Sciatic nerve (tissue), 2 donors: ENCODE measurements around the gene M6PR. TPM values are rescaled to one million over a fixed set of nuclear protein-coding genes. Genes with fewer than 3 reads are reported as not detected.
"Not testable (repeated sequence)": the region's sequence is repeated elsewhere in the genome, so short reads cannot be mapped to it uniquely, and the experiment has no call there.

Experiments
- ATAC-seq: fragments of 200-7000 bp; cut with Tn5 transposase; one replicate; pipeline ENCODE4 v1.9.1; 2020; ENCODE audit warnings: mild to moderate bottlenecking, moderate library complexity
- DNase-seq: peaks from one replicate; pipeline ENCODE4 v3.0.0-alpha.2; 2020; ENCODE audit warnings: low spot score
- intact Hi-C: fragments of 100-400 bp; cut with DNase I; formaldehyde crosslinking; loops from one replicate; pipeline ENCODE4 v1.14.2; 2022
- total RNA-seq: library from RNA; stranded (reverse); fragmentation: NEBNext Ultra II Directional; extraction: Animal tissue kit (Norgen Biotek cat#: 25700); gene quantifications from one replicate; pipeline ENCODE4 v1.2.1, GENCODE V29; 2021
- donor health status: DM: no; HTN: no; CAD: no.
- donor health status: DM: no; HTN: no; CAD: no.

Gene M6PR
- total RNA-seq, 1 donor from 2014 or later = 101 TPM

DNA sequence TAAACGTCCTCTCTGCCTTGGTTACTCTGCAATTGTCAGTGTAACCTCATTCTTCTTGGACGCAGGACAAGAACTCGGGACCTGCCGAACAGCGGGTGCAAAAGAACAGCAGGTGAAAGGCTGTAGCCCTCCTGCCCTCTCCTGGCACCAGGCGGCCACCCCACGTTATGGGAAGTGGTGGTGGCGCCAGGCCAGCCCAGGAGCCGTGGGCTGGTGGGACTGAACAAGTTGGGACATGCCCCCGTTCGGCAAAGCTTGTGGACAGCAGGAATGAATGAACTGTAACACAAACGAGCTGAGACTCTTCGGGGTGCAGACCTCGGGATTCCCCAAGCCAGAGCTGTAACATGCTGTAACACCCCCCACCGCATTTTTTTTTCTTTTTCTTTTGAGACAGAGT, 6.6 kb upstream of the M6PR start:
- DNase-seq = no peak
- ATAC-seq = no peak
- intact Hi-C loops = loop anchor here (10.0 kb wide), 1 partner anchor 69 kb away; no protein-coding TSS in a partner anchor

- DNase-seq (no peak), ATAC-seq (no peak)
- intact Hi-C loops = loop anchor here (10.0 kb wide), 1 partner anchor 71 kb away; no protein-coding TSS in a partner anchor
These were observed 4.4 kb upstream of the M6PR start for GRCh38 chr12:8953773-8954402.

DNA sequence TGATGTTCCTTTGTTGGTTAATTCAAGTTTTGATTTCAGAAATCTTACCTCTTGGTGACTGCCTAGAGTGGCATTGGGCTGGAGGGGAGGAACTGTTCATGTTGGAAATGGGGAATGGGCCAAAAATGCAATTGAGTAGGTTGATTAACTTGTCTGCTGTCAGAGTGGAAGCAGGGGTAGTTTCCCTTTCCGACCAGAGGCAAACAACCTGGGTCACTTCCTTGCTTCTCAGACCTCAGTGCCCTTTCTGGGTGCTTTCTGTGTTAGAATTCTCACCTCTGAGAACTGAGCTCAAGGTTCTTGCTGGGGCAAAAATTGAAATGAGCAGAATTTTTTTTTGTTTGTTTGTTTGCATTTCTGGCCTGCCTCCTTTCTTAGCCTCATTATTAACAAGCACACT, 2.3 kb upstream of the M6PR start:
- ATAC-seq = no peak
- intact Hi-C loops = loop anchor here (10.0 kb wide), 1 partner anchor 73 kb away; no protein-coding TSS in a partner anchor
- no peak for DNase-seq

- no peak for ATAC-seq
- intact Hi-C loops = loop anchor here (10.0 kb wide), 1 partner anchor 74 kb away; no protein-coding TSS in a partner anchor
These were observed 1.4 kb upstream of the M6PR start for GRCh38 chr12:8950702-8951478.

GRCh38 chr12:8950221-8950527, 729 bp upstream of the M6PR start:
- intact Hi-C loops = loop anchor here (10.0 kb wide), 1 partner anchor 75 kb away; no protein-coding TSS in a partner anchor
- DNase-seq = no peak
- ATAC-seq = no peak

More at GRCh38 chr12:8950702-8951478, 1.4 kb upstream of the M6PR start:
- DNase-seq = no peak

- no peak for DNase-seq
- intact Hi-C loops = no loop called here
- no peak for ATAC-seq
These were observed 624 bp downstream of the M6PR start for GRCh38 chr12:8948701-8949341.

DNA sequence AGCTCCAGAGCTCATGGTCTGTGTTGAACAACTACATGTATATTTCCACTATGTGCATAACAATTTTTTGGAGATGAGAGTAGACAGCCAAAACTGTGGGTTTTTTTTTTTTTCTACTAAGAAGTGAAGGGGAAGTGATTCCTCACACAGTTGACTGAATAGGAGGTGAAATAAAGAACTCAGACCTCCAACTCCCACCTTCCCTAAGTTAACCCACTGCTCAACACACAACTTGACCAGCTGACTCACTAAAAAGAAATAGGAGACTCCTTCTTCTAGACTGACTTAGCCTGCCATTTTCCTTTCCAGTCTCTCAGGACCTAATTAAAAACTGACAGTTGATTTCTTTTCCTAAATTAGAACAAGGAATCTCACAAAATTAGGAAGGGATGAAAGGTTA, 1.7 kb downstream of the M6PR start:
- intact Hi-C loops = no loop called here
- no peak for DNase-seq
- ATAC-seq = no peak

DNA sequence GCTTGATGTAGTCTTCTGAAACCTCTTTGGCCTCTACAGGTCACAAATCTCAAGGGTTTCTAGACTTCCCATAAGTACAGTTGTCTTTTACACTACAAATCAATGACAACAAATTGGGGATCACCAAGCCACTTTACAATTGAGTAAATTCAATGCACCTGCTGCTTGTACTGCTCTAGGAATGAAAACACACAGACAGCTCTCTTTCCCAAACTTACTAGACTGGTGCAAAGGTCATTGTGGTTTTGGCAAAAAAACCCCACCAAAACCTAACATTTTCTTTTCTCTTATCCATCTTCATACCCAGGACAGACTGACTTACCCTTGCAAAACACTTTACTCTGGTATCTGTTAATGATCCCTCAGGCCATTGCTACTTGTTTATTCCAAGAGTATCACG, 2.7 kb downstream of the M6PR start:
- ATAC-seq (no peak), DNase-seq (no peak)
- intact Hi-C loops = no loop called here

- DNase-seq (no peak), ATAC-seq (no peak)
- intact Hi-C loops = no loop called here
These were observed 5.8 kb downstream of the M6PR start for GRCh38 chr12:8943565-8944186.

GRCh38 chr12:8941691-8942478, 7.6 kb downstream of the M6PR start:
- intact Hi-C loops = no loop called here
- no peak for DNase-seq
- no peak for ATAC-seq

GRCh38 chr12:8937842-8938442, 11.5 kb downstream of the M6PR start:
- ATAC-seq, DNase-seq: not testable (repeated sequence)
- intact Hi-C loops = loop anchor here (5.0 kb wide), 1 partner anchor 1711 kb away; no protein-coding TSS in a partner anchor

GRCh38 chr12:8936735-8937134, 12.7 kb downstream of the M6PR start:
- intact Hi-C loops = loop anchor here (5.0 kb wide), 1 partner anchor 1709 kb away; no protein-coding TSS in a partner anchor
- ATAC-seq (no peak), DNase-seq (no peak)

DNA sequence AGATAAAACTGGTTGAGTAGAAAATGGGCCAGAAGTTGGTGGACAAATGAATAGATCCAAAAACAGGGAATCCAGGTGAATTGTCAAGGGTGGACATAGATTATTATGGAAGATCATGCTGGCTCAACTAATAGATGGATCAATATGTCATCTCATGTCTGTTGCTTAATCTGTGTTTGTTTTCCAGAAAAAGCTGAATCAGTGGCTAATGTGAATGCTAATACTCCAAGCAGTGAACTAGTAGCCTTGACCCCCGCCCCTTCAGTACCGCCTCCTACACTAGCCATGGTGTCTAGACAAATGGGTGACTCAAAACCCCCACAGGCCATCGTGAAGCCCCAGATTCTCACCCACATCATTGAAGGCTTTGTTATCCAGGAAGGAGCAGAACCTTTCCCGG, 15.4 kb downstream of the M6PR start:
- intact Hi-C loops, DNase-seq, ATAC-seq: not testable (repeated sequence)

DNA sequence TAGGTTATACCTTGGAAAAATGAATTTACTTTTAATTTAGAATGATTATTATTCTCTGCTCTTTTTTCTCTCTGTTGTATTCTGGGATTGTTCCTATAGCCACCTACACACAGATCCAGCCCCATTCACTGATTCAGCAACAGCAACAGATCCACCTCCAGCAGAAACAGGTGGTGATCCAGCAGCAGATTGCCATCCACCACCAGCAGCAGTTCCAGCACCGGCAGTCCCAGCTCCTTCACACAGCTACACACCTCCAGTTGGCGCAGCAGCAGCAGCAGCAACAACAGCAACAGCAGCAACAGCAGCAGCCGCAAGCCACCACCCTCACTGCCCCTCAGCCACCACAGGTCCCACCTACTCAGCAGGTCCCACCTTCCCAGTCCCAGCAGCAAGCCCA, 17.0 kb downstream of the M6PR start:
- ATAC-seq, DNase-seq, intact Hi-C loops: not testable (repeated sequence)

GRCh38 chr12:8930655-8931323, 18.7 kb downstream of the M6PR start:
- ATAC-seq, DNase-seq, intact Hi-C loops: not testable (repeated sequence)

- DNase-seq = no peak
- intact Hi-C loops = no loop called here
- no peak for ATAC-seq
These were observed 26.9 kb downstream of the M6PR start for GRCh38 chr12:8922544-8922943.

GRCh38 chr12:8919643-8920042, 29.8 kb downstream of the M6PR start:
- ATAC-seq, intact Hi-C loops, DNase-seq: not testable (repeated sequence)

DNA sequence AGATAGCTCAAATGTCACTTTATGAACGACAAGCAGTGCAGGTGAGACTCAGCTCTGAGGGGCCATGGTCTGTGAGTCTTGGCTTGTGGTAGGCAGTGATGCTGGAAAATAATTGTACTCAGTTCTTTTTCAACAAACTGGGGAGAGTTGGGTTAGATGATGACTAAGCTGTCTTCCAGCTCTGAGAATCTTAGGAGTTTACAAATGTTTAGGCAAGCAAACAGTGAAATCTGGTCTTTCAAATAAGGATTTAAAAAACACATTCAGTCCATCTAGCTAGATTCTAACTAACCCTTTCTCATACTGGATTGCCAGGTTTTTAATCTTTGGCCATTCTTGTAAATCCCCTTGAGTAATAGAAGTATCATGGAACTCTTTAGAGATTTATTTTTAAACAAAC, 31.7 kb downstream of the M6PR start:
- intact Hi-C loops = no loop called here
- ATAC-seq (no peak), DNase-seq (no peak)
